Endodermal cell (in vitro differentiated cells): Measurements from ENCODE around the gene ADARB1. TPM values are rescaled to one million over a fixed set of nuclear protein-coding genes. Genes with fewer than 3 reads are reported as not detected.

Experiments used
- DNase-seq: peaks from one replicate; pipeline ENCODE4 v3.0.0-alpha.2; 2017
- H3K27ac ChIP-seq: 2 replicates; pipeline ENCODE4 v1.5.1; 2013; ENCODE audit warnings: mild to moderate bottlenecking, low read depth, low read length, moderate library complexity
- H3K27me3 ChIP-seq: 2 replicates; pipeline ENCODE4 v1.6.1; 2013; ENCODE audit warnings: mild to moderate bottlenecking, low read length, moderate library complexity; ENCODE audit not compliant: insufficient read depth, control insufficient read depth, poor library complexity, severe bottlenecking
- H3K36me3 ChIP-seq: 2 replicates; pipeline ENCODE4 v1.7.0; 2013; ENCODE audit warnings: mild to moderate bottlenecking, low read length, moderate library complexity; ENCODE audit not compliant: control insufficient read depth, insufficient read depth
- H3K4me1 ChIP-seq: one replicate; pipeline ENCODE4 v1.7.0; 2013; ENCODE audit warnings: low read length; ENCODE audit not compliant: control insufficient read depth, insufficient read depth
- H3K4me3 ChIP-seq: 2 replicates; pipeline ENCODE4 v1.5.1; 2013; ENCODE audit warnings: mild to moderate bottlenecking, low read length, moderate library complexity
- H3K9ac ChIP-seq: 2 replicates; pipeline ENCODE4 v1.6.1; 2013; ENCODE audit warnings: mild to moderate bottlenecking, low read length, moderate library complexity; ENCODE audit not compliant: poor library complexity, severe bottlenecking; ENCODE audit errors: extremely low read depth
- H3K9me3 ChIP-seq: 2 replicates; pipeline ENCODE4 v1.6.1; 2013; ENCODE audit warnings: mild to moderate bottlenecking, low read length, moderate library complexity; ENCODE audit not compliant: control insufficient read depth
- H3K27ac Mint-ChIP-seq: 2 replicates; pipeline ENCODE4 v1.8.0; 2020; ENCODE audit warnings: mixed read lengths
- H3K27me3 Mint-ChIP-seq: 2 replicates; pipeline ENCODE4 v1.8.0; 2021; ENCODE audit warnings: mild to moderate bottlenecking, mixed read lengths; ENCODE audit not compliant: insufficient read depth
- H3K36me3 Mint-ChIP-seq: 2 replicates; pipeline ENCODE4 v1.8.0; 2020; ENCODE audit warnings: low read depth, mixed read lengths
- H3K4me1 Mint-ChIP-seq: 2 replicates; pipeline ENCODE4 v1.8.0; 2020; ENCODE audit warnings: mixed read lengths
- H3K4me3 Mint-ChIP-seq: 2 replicates; pipeline ENCODE4 v1.8.0; 2020; ENCODE audit warnings: mild to moderate bottlenecking, moderate library complexity, mixed read lengths
- H3K9me3 Mint-ChIP-seq: 2 replicates; pipeline ENCODE4 v1.8.0; 2020; ENCODE audit warnings: mild to moderate bottlenecking, mixed read lengths
- WGBS, 2 experiments: methylation state at CpG; one replicate each; pipeline versions ENCODE4 v1.1.5 to v1.1.7; 2013; ENCODE audit warnings: missing lambda C conversion rate in 2 of 2, mixed read lengths in 1 of 2; ENCODE audit not compliant: insufficient coverage in 1 of 2, insufficient read length in 1 of 2; 5-methylcytosine and 5-hydroxymethylcytosine counted together
- total RNA-seq, 2 donors: library from RNA; stranded (reverse); fragmentation: NEBNext Ultra II Directional in 1 of 2; extraction: Animal tissue kit (Norgen Biotek cat#: 25700) in 1 of 2; gene quantifications; 2 replicates in 1 of 2; 3 replicates in 1 of 2; pipeline ENCODE4 v1.2.1, GENCODE V29; 2021
- TF ChIP-seq, protein P1 (sequence below): fragments of 200-600 bp; sonication (generic); conservative IDR thresholded peaks from 2 replicates; pipeline ENCODE4 v1.5.0; 2021; ENCODE audit warnings: antibody characterized with exemption, mild to moderate bottlenecking

Gene ADARB1
- total RNA-seq, 2 donors from 2014 or later: 11.5 to 20.1 TPM

DNA sequence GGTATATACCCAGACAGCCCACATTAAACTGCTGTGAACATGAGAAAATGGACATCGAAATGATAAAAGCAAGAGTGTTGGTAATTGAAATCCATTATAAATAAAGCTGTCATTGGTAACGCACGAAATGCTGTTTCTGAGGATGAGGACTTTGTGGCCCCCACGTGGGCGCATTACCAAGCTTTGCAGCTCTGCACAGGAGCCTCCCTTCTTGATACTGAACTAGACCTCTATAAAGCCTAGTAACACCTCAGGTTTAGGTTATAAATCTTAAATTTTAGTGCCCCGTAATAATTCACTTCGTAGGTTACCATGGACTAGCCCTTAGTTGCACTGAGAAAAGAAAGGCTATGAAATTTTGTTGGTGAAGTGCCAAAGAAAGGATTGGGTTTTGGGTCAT is 45.4 kb downstream of the ADARB1 start:
- Histone ChIP-seq H3K4me1 (no peaks in the 10 kb centered on the region), H3K27me3 (no peaks in the 10 kb centered on the region), H3K4me3 (no peak overlapping the region), H3K27ac (no peak overlapping the region), H3K36me3 (no peaks in the 10 kb centered on the region), H3K9ac (no peak overlapping the region), H3K9me3 (no peaks in the 10 kb centered on the region)
- no peaks in the 10 kb centered on the region for H3K36me3 Mint-ChIP-seq
- no peak overlapping the region for H3K4me3 Mint-ChIP-seq
- no peak for DNase-seq
- no peaks in the 10 kb centered on the region for H3K27me3 Mint-ChIP-seq
- H3K4me1 Mint-ChIP-seq: peaks cover 15% of the 10 kb centered on the region
- TF ChIP-seq, protein P1, sequence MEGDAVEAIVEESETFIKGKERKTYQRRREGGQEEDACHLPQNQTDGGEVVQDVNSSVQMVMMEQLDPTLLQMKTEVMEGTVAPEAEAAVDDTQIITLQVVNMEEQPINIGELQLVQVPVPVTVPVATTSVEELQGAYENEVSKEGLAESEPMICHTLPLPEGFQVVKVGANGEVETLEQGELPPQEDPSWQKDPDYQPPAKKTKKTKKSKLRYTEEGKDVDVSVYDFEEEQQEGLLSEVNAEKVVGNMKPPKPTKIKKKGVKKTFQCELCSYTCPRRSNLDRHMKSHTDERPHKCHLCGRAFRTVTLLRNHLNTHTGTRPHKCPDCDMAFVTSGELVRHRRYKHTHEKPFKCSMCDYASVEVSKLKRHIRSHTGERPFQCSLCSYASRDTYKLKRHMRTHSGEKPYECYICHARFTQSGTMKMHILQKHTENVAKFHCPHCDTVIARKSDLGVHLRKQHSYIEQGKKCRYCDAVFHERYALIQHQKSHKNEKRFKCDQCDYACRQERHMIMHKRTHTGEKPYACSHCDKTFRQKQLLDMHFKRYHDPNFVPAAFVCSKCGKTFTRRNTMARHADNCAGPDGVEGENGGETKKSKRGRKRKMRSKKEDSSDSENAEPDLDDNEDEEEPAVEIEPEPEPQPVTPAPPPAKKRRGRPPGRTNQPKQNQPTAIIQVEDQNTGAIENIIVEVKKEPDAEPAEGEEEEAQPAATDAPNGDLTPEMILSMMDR: no peak
- H3K27ac Mint-ChIP-seq: no peak overlapping the region
- WGBS, 2 experiments: 95 to 97% methylated on average over 7 of the region's 7 CpGs
- H3K9me3 Mint-ChIP-seq: no peaks in the 10 kb centered on the region

DNA sequence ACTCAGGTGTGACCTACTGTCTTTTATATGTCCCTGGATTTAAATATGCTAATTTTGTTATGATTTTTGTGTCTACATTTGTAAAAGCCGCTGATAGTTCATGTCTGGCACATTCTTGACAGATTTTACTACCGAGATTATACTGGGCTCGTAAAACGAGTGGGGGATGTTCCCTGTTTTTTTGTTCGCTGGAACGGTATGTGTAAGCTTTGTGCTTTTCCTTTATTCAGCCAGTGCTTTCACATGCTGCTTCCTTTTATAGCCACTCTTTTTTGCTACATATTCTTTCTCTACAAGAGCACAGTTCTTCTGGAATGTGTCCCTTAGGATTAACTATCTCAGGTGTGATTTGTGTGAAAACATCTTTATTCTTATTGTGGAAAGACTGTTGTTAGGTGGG is 46.6 kb downstream of the ADARB1 start:
- Mint-ChIP-seq H3K9me3 (no peaks in the 10 kb centered on the region), H3K27me3 (no peaks in the 10 kb centered on the region), H3K4me3 (no peak overlapping the region), H3K4me1 (peaks cover 15% of the 10 kb centered on the region), H3K36me3 (no peaks in the 10 kb centered on the region), H3K27ac (no peak overlapping the region)
- WGBS, 2 experiments: 89 to 94% methylated on average over 5 to 6 of the region's 6 CpGs
- no peak overlapping the region for H3K9ac ChIP-seq
- H3K27ac ChIP-seq: no peak overlapping the region
- TF ChIP-seq, protein P1: no peak
- H3K4me3 ChIP-seq: no peak overlapping the region
- no peaks in the 10 kb centered on the region for H3K36me3 ChIP-seq
- H3K27me3 ChIP-seq: no peaks in the 10 kb centered on the region
- no peaks in the 10 kb centered on the region for H3K4me1 ChIP-seq
- no peaks in the 10 kb centered on the region for H3K9me3 ChIP-seq
- DNase-seq: no peak

DNA sequence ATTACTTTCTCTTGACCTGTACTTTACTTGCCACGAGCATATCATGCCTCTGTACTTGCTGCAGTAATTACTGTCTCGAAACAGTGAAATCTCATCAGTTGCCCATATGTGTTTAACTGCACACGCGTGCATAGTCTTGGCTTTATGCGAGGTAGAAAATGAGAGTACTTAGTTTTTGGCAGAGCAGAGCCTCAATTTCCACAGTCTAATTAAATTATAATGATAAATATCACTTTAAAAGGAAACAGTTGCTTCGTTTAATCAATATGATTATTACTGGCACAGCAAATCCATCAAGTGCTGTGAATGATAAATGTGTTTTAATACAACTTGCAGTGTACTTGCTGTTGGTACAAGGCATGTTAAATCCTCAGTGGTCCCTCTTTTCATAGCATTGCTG is 47.6 kb downstream of the ADARB1 start:
- no peaks in the 10 kb centered on the region for H3K4me1 ChIP-seq
- H3K4me3 ChIP-seq: no peak overlapping the region
- WGBS, 2 experiments: 89 to 100% methylated on average over 2 to 6 of the region's 6 CpGs
- TF ChIP-seq, protein P1: no peak
- peaks cover 15% of the 10 kb centered on the region for H3K4me1 Mint-ChIP-seq
- no peak overlapping the region for H3K4me3 Mint-ChIP-seq
- no peak overlapping the region for H3K9ac ChIP-seq
- no peaks in the 10 kb centered on the region for H3K9me3 Mint-ChIP-seq
- H3K9me3 ChIP-seq: no peaks in the 10 kb centered on the region
- DNase-seq: no peak
- no peak overlapping the region for H3K27ac Mint-ChIP-seq
- H3K36me3 ChIP-seq: no peaks in the 10 kb centered on the region
- H3K36me3 Mint-ChIP-seq: no peaks in the 10 kb centered on the region
- no peaks in the 10 kb centered on the region for H3K27me3 ChIP-seq
- no peaks in the 10 kb centered on the region for H3K27me3 Mint-ChIP-seq
- no peak overlapping the region for H3K27ac ChIP-seq
